CD4-positive, alpha-beta T cell treated with Interleukin-6 for 4 hours (primary cell): ENCODE data around the gene TM4SF4.
"Not testable (repeated sequence)": the region's sequence is repeated elsewhere in the genome, so short reads cannot be mapped to it uniquely, and the experiment has no call there.

Experiments
- DNase-seq: peaks from one replicate; pipeline ENCODE4 v3.0.0-alpha.2; 2020; ENCODE audit warnings: mixed read lengths

The TM4SF4 gene

GRCh38 chr3:149474250-149474817, at the start of gene TM4SF4:
TM4SF4 (plus strand) TSS chr3:149474697; CDS start chr3:149474878, 181 bp downstream.
- no peak for DNase-seq

GRCh38 chr3:149424918-149425317, 49.6 kb upstream of the TM4SF4 start:
- no peak for DNase-seq

- DNase-seq: no peak
Observed at GRCh38 chr3:149426325-149426724, 48.2 kb upstream of the TM4SF4 start.

- DNase-seq: no peak
Observed at GRCh38 chr3:149428087-149428486, 46.4 kb upstream of the TM4SF4 start.

GRCh38 chr3:149430216-149430615, 44.3 kb upstream of the TM4SF4 start:
- no peak for DNase-seq

- DNase-seq: no peak
Observed at GRCh38 chr3:149432149-149432548, 42.3 kb upstream of the TM4SF4 start.

GRCh38 chr3:149435996-149436885, 38.3 kb upstream of the TM4SF4 start:
- no peak for DNase-seq

- DNase-seq: no peak
Observed at GRCh38 chr3:149437286-149437685, 37.2 kb upstream of the TM4SF4 start.

- no peak for DNase-seq
Observed at GRCh38 chr3:149437710-149438109, 36.8 kb upstream of the TM4SF4 start.

- DNase-seq: no peak
Observed at GRCh38 chr3:149438981-149439380, 35.5 kb upstream of the TM4SF4 start.

- no peak for DNase-seq
Observed at GRCh38 chr3:149441642-149442041, 32.9 kb upstream of the TM4SF4 start.

GRCh38 chr3:149442043-149442442, 32.5 kb upstream of the TM4SF4 start:
- DNase-seq: no peak

- DNase-seq: no peak
Observed at GRCh38 chr3:149442851-149443544, 31.5 kb upstream of the TM4SF4 start.

GRCh38 chr3:149443545-149443912, 31.0 kb upstream of the TM4SF4 start:
- DNase-seq: no peak

GRCh38 chr3:149444867-149445266, 29.6 kb upstream of the TM4SF4 start:
- DNase-seq: not testable (repeated sequence)

- DNase-seq: no peak
Observed at GRCh38 chr3:149448331-149448831, 26.1 kb upstream of the TM4SF4 start.

- no peak for DNase-seq
Observed at GRCh38 chr3:149449182-149449581, 25.3 kb upstream of the TM4SF4 start.

- no peak for DNase-seq
Observed at GRCh38 chr3:149449799-149450198, 24.7 kb upstream of the TM4SF4 start.

- DNase-seq: no peak
Observed at GRCh38 chr3:149450281-149450680, 24.2 kb upstream of the TM4SF4 start.

- DNase-seq: no peak
Observed at GRCh38 chr3:149452036-149452435, 22.5 kb upstream of the TM4SF4 start.

GRCh38 chr3:149453140-149453805, 21.2 kb upstream of the TM4SF4 start:
- no peak for DNase-seq

- no peak for DNase-seq
Observed at GRCh38 chr3:149454746-149455145, 19.8 kb upstream of the TM4SF4 start.

GRCh38 chr3:149455366-149455765, 19.1 kb upstream of the TM4SF4 start:
- DNase-seq: no peak
